Right lobe of liver (tissue), 6 donors: Measurements from ENCODE around the gene TOM1. TPM values are rescaled to one million over a fixed set of nuclear protein-coding genes. Genes with fewer than 3 reads are reported as not detected.

ENCODE experiments used
- ATAC-seq, 4 donors: fragments of 200-7000 bp; cut with Tn5 transposase; one replicate each; pipeline ENCODE4 v1.9.1; 2020; ENCODE audit warnings: mild to moderate bottlenecking in 4 of 4, moderate library complexity in 4 of 4
- DNase-seq, 3 donors: peaks; one replicate each; pipeline ENCODE4 v3.0.0-alpha.2; 2020
- H3K27ac ChIP-seq, 3 donors: fragments of 200-600 bp; one replicate each; pipeline ENCODE4 v1.8.0; 2022
- H3K27me3 ChIP-seq, 2 donors: fragments of 200-600 bp; one replicate each; pipeline ENCODE4 v1.8.0; 2022
- H3K36me3 ChIP-seq, 4 donors: fragments of 200-600 bp; sonication (generic) in 1 of 4; one replicate each; pipeline versions ENCODE4 v1.5.1 to v1.8.0; 2017 to 2022; ENCODE audit warnings: control low read depth in 1 of 4
- H3K4me1 ChIP-seq, 4 donors: fragments of 200-600 bp; sonication (generic) in 1 of 4; one replicate each; pipeline versions ENCODE4 v1.5.1 to v1.8.0; 2017 to 2022; ENCODE audit warnings: control low read depth in 1 of 4
- H3K4me3 ChIP-seq, 3 donors: fragments of 200-600 bp; one replicate each; pipeline ENCODE4 v1.8.0; 2022
- H3K9me3 ChIP-seq, 4 donors: fragments of 200-600 bp; sonication (generic) in 1 of 4; one replicate each; pipeline versions ENCODE4 v1.5.1 to v1.8.0; 2017 to 2022; ENCODE audit warnings: control low read depth in 1 of 4
- CTCF ChIP-seq, 4 donors: fragments of 200-600 bp in 3 of 4; fragments of 450-650 bp in 1 of 4; IDR thresholded peaks; one replicate each; pipeline versions ENCODE4 v1.5.1 to v1.8.0; 2016 to 2022; ENCODE audit warnings: antibody characterized with exemption in 4 of 4, mild to moderate bottlenecking in 2 of 4
- POLR2A ChIP-seq: fragments of 450-650 bp; IDR thresholded peaks from one replicate; pipeline ENCODE4 v1.6.1; 2017; ENCODE audit warnings: antibody characterized with exemption, mild to moderate bottlenecking
- WGBS: methylation state at CpG from one replicate; pipeline ENCODE4 v1.1.6; 2018; ENCODE audit warnings: low coverage, low lambda C conversion rate; ENCODE audit not compliant: insufficient coverage; ENCODE audit errors: missing lambda C conversion rate; 5-methylcytosine and 5-hydroxymethylcytosine counted together
- intact Hi-C, 2 donors: fragments of 100-400 bp; cut with DNase I; formaldehyde crosslinking; loops; one replicate each; pipeline versions ENCODE4 v1.11.2 to v1.14.1; 2022
- total RNA-seq, 6 experiments: library from RNA; depleted of rRNA in 2 of 6; stranded (reverse); fragments of >200 nt in 2 of 6; fragmentation: NEBNext Ultra II Directional in 3 of 6; extraction: Animal tissue kit (Norgen Biotek cat#: 25700) in 3 of 6; gene quantifications; one replicate each; pipeline versions ENCODE4 v1.1.0 to v1.2.4, GENCODE V29; 2016 to 2023
- donor health status: DM: no; HTN: yes; CAD: no.
- donor health status: DM: no; HTN: no; CAD: no.
- donor health status: DM: no; HTN: no; CAD: no.
- donor health status: DM: no; HTN: yes; CAD: no.
- donor health status: DM: no; HTN: yes; CAD: no.

Gene TOM1
- total RNA-seq, 6 experiments from 2014 or later = 45.0 to 124 (median 54.0) TPM

- no peaks in the 10 kb centered on the region for H3K9me3 ChIP-seq
- intact Hi-C loops = no loop called here
- TF ChIP-seq CTCF (IDR thresholded peaks at IDR 0.05) (no peak), POLR2A (peak; percentile 23)
- H3K36me3 ChIP-seq = peaks cover 0 to 71% (median 39%) of the 10 kb centered on the region in 4 donors
- no peak overlapping the region for H3K4me3 ChIP-seq
- H3K27me3 ChIP-seq = no peaks in the 10 kb centered on the region
- peak overlapping the region; percentile 56 to 73 (median 65) for H3K27ac ChIP-seq
- peaks cover 0 to 34% (median 16%) of the 10 kb centered on the region in 4 donors for H3K4me1 ChIP-seq
- DNase-seq (peak; percentile 84 to 93 (median 93)), ATAC-seq (peak; percentile 54 to 69 (median 62))
- WGBS = 5% methylated on average over 11 of the region's 16 CpGs
Observed at GRCh38 chr22:35330258-35330861, 30.7 kb downstream of the TOM1 start.

DNA sequence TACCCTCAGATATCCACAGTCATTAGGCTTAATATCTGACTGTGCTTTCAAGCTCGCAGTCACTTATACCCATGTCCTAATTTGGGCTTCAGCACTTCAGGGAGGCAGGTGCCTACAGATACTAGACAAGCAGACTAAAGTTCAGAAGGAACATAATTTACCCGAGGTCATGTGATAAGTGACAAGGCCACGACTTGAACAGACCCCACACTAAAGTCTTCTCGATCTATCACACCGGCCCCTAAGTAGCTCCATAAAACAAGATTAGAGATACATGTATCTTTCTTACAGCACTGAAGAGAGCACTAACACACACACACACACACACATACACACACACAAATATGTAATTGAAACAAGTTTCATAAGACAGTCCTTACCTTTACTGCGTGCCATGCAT is 32.6 kb downstream of the TOM1 start:
- intact Hi-C loops = no loop called here
- no peaks in the 10 kb centered on the region for H3K9me3 ChIP-seq
- H3K27me3 ChIP-seq = no peaks in the 10 kb centered on the region
- H3K4me1 ChIP-seq = peaks cover 0 to 34% (median 16%) of the 10 kb centered on the region in 4 donors
- TF ChIP-seq POLR2A (no peak), CTCF (IDR thresholded peaks at IDR 0.05) (no peak)
- ATAC-seq (no peak), DNase-seq (no peak)
- peaks cover 0 to 66% (median 36%) of the 10 kb centered on the region in 4 donors for H3K36me3 ChIP-seq
- WGBS = 78% methylated on average over 6 of the region's 6 CpGs
- no peak overlapping the region for H3K4me3 ChIP-seq
- H3K27ac ChIP-seq = no peak overlapping the region

- H3K36me3 ChIP-seq = peaks cover 0 to 64% (median 33%) of the 10 kb centered on the region in 4 donors
- H3K27ac ChIP-seq = no peak overlapping the region
- H3K4me3 ChIP-seq = no peak overlapping the region
- intact Hi-C loops = no loop called here
- H3K4me1 ChIP-seq = peaks cover 0 to 27% (median 13%) of the 10 kb centered on the region in 4 donors
- H3K9me3 ChIP-seq = no peaks in the 10 kb centered on the region
- DNase-seq = no peak
- ATAC-seq = no peak
- no CpG with 5 or more reads among the region's 7 CpGs for WGBS
- no peak for TF ChIP-seq POLR2A
- TF ChIP-seq CTCF (IDR thresholded peaks at IDR 0.05) = no peak
- H3K27me3 ChIP-seq = no peaks in the 10 kb centered on the region
Observed at GRCh38 chr22:35333220-35333619, 33.5 kb downstream of the TOM1 start.

DNA sequence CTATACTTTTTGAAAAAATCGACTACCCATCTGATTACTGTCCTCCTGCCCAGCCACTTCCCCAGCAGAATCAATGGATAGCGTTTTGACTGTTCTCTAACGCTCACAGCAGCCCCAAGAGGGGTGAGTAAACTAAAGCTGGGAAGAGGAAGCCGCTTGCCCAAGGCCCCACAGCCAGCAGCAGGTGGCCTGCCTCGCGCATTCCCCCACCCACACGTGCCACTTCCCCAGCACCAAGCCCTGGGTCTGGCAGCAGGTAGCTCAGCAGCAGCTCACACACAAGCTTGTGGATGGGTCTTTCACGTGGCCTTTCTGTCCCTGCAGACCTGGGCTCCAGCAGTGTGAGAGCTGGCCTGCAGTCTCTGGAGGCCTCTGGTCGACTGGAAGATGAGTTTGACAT is 34.3 kb downstream of the TOM1 start:
- H3K4me1 ChIP-seq = peaks cover 0 to 22% (median 8%) of the 10 kb centered on the region in 4 donors
- intact Hi-C loops = no loop called here
- peaks cover 0 to 72% (median 37%) of the 10 kb centered on the region in 4 donors for H3K36me3 ChIP-seq
- TF ChIP-seq CTCF (IDR thresholded peaks at IDR 0.05) = no peak
- TF ChIP-seq POLR2A = no peak
- DNase-seq (no peak), ATAC-seq (no peak)
- no peaks in the 10 kb centered on the region for H3K9me3 ChIP-seq
- 38% methylated on average over 3 of the region's 9 CpGs for WGBS
- H3K27me3 ChIP-seq = no peaks in the 10 kb centered on the region
- no peak overlapping the region for H3K27ac ChIP-seq
- no peak overlapping the region for H3K4me3 ChIP-seq
